ENCODE measurements around the gene RAB4B.

GRCh38 chr19:40739871-40740703, 38.0 kb upstream of the RAB4B start:
- TF ChIP-seq ATF3 (CRISPR knock-in tag; IDR thresholded peaks at IDR 0.05) = no peak
- no peak for TF ChIP-seq SRSF9 (IDR thresholded peaks at IDR 0.05; ENCODE audit: borderline replicate concordance, insufficient read depth, low read depth, low read length, poor library complexity, severe bottlenecking)
- no peak for TF ChIP-seq ZUFSP (CRISPR knock-in tag; IDR thresholded peaks at IDR 0.05; ENCODE audit: borderline replicate concordance)
- no peak for TF ChIP-seq ZSCAN20 (CRISPR knock-in tag; IDR thresholded peaks at IDR 0.05; ENCODE audit: borderline replicate concordance)
- TF ChIP-seq SMARCC2 (IDR thresholded peaks at IDR 0.05) = no peak
- no peak for TF ChIP-seq PHF20 (CRISPR knock-in tag; IDR thresholded peaks at IDR 0.05)
- no peak for TF ChIP-seq E2F5 (CRISPR knock-in tag; conservative IDR thresholded peaks at IDR 0.05)
- TF ChIP-seq GMEB1 (CRISPR knock-in tag; IDR thresholded peaks at IDR 0.05; ENCODE audit: borderline replicate concordance) = no peak
- no peak for TF ChIP-seq ZNF24 (IDR thresholded peaks at IDR 0.05)
- no peak; a peak in 1 of 4 replicates for TF ChIP-seq POLR2A (IDR thresholded peaks at IDR 0.05; ENCODE audit: insufficient read depth in 1 of 2, low read depth in 2 of 2, low read length in 2 of 2)
- no peak for TF ChIP-seq SMC3 (IDR thresholded peaks at IDR 0.05; ENCODE audit: low read length)
- no peak for TF ChIP-seq MAZ (IDR thresholded peaks at IDR 0.05; ENCODE audit: borderline replicate concordance, low read depth, low read length)
- no peak for TF ChIP-seq MAZ (CRISPR knock-in tag; IDR thresholded peaks at IDR 0.05; ENCODE audit: low read depth)
- no peak for TF ChIP-seq ZNF251 (CRISPR knock-in tag; IDR thresholded peaks at IDR 0.05)
